ENCODE measurements around the gene USP17L15.
"Not testable (repeated sequence)": the region's sequence is repeated elsewhere in the genome, so short reads cannot be mapped to it uniquely, and the experiment has no call there.

USP17L15 gene

GRCh38 chr4:9234085-9234484 lies at the start of gene USP17L15:
Gene USP17L15 (plus strand): TSS chr4:9234385. CDS start chr4:9234385, 0 bp downstream.
- not testable (repeated sequence) for DNase-seq

DNA sequence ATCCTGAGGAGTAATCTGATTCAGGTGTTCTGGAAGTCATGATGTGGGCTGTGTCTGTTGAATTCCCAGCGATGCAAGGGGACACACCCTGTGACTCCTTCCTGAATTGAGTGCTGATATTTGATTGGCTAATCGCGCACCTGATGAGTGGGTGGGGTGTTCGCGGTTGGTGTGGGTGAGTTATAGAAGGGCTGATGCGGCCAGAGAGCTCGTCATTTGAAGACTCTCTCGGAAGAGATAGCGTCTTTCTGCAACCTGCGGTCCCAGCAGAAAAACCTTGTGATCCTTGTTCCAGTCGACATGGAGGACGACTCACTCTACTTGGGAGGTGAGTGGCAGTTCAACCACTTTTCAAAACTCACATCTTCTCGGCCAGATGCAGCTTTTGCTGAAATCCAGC lies 23.8 kb upstream of the USP17L15 start, which contains the start of gene USP17L10:
TSS of gene USP17L10 (plus strand) at position 301 of the 400 bp plus-strand sequence. CDS start at position 301, 0 bp downstream.
- DNase-seq, result not testable (repeated sequence)

- not testable (repeated sequence) for DNase-seq
Observed at GRCh38 chr4:9214701-9215100, 19.5 kb upstream of the USP17L15 start.

GRCh38 chr4:9215105-9215504 lies 19.1 kb upstream of the USP17L15 start, which contains the start of gene USP17L11:
Gene USP17L11 (plus strand): TSS chr4:9215405. CDS start chr4:9215405, 0 bp downstream.
- not testable (repeated sequence) for DNase-seq

DNA sequence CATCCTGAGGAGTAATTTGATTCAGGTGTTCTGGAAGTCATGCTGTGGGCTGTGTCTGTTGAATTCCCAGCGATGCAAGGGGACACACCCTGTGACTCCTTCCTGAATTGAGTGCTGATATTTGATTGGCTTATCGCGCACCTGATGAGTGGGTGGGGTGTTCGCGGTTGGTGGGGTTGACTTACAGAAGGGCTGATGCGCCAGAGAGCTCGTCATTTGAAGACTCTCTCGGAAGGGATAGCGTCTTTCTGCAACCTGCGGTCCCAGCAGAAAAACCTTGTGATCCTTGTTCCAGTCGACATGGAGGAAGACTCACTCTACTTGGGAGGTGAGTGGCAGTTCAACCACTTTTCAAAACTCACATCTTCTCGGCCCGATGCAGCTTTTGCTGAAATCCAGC lies 14.3 kb upstream of the USP17L15 start, which contains the start of gene USP17L12:
TSS of gene USP17L12 (plus strand) at position 301 of the 400 bp plus-strand sequence. CDS start at position 301, 0 bp downstream.
- DNase-seq, result not testable (repeated sequence)

DNA sequence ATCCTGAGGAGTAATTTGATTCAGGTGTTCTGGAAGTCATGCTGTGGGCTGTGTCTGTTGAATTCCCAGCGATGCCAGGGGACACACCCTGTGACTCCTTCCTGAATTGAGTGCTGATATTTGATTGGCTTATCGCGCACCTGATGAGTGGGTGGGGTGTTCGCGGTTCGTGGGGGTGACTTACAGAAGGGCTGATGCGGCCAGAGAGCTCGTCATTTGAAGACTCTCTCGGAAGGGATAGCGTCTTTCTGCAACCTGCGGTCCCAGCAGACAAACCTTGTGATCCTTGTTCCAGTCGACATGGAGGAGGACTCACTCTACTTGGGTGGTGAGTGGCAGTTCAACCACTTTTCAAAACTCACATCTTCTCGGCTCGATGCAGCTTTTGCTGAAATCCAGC lies 9.6 kb upstream of the USP17L15 start, which contains the start of gene USP17L13:
TSS of gene USP17L13 (plus strand) at position 301 of the 400 bp plus-strand sequence. CDS start at position 301, 0 bp downstream.
- DNase-seq, result not testable (repeated sequence)

- not testable (repeated sequence) for DNase-seq
Observed at GRCh38 chr4:9230249-9230648, 3.9 kb upstream of the USP17L15 start.

DNA sequence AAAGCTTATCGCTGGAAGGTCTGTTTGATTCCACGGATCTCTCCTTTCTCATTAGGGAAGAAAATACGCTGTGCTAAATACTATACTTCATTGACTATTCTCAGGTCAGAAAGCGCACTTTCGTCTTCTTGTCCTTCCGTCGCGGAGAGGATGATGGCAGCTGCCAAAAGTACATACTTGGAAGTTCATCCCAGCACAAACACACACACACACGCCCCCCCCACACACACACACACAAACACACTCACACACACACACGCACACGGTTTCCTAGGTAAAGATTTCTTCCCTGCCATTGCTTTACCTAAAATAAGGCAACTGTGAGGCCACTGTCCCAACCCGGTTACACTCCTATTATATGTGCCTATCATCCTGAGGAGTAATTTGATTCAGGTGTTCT lies 4.3 kb downstream of the USP17L15 start:
- not testable (repeated sequence) for DNase-seq

- not testable (repeated sequence) for DNase-seq
Observed at GRCh38 chr4:9243579-9243978, 9.4 kb downstream of the USP17L15 start, which contains the start of gene USP17L17. Gene USP17L17 (plus strand): TSS chr4:9243879. CDS start chr4:9243879, 0 bp downstream.

- not testable (repeated sequence) for DNase-seq
Observed at GRCh38 chr4:9247953-9248680, 13.9 kb downstream of the USP17L15 start, which contains the start of gene USP17L18. Gene USP17L18 (plus strand): TSS chr4:9248630. CDS start chr4:9248630, 0 bp downstream.

DNA sequence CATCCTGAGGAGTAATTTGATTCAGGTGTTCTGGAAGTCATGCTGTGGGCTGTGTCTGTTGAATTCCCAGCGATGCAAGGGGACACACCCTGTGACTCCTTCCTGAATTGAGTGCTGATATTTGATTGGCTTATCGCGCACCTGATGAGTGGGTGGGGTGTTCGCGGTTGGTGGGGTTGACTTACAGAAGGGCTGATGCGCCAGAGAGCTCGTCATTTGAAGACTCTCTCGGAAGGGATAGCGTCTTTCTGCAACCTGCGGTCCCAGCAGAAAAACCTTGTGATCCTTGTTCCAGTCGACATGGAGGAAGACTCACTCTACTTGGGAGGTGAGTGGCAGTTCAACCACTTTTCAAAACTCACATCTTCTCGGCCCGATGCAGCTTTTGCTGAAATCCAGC lies 18.9 kb downstream of the USP17L15 start, which contains the start of gene USP17L19:
TSS of gene USP17L19 (plus strand) at position 301 of the 400 bp plus-strand sequence. CDS start at position 301, 0 bp downstream.
- not testable (repeated sequence) for DNase-seq

- DNase-seq, result not testable (repeated sequence)
Observed at GRCh38 chr4:9257824-9258223, 23.6 kb downstream of the USP17L15 start, which contains the start of gene USP17L20. Gene USP17L20 (plus strand): TSS chr4:9258124. CDS start chr4:9258124, 0 bp downstream.

- DNase-seq, result not testable (repeated sequence)
Observed at GRCh38 chr4:9262572-9262971, 28.4 kb downstream of the USP17L15 start, which contains the start of gene USP17L21. Gene USP17L21 (plus strand): TSS chr4:9262872. CDS start chr4:9262872, 0 bp downstream.

DNA sequence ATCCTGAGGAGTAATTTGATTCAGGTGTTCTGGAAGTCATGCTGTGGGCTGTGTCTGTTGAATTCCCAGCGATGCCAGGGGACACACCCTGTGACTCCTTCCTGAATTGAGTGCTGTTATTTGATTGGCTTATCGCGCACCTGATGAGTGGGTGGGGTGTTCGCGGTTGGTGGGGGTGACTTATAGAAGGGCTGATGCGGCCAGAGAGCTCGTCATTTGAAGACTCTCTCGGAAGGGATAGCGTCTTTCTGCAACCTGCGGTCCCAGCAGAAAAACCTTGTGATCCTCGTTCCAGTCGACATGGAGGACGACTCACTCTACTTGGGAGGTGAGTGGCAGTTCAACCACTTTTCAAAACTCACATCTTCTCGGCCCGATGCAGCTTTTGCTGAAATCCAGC lies 33.1 kb downstream of the USP17L15 start, which contains the start of gene USP17L22:
TSS of gene USP17L22 (plus strand) at position 301 of the 400 bp plus-strand sequence. CDS start at position 301, 0 bp downstream.
- not testable (repeated sequence) for DNase-seq

GRCh38 chr4:9271719-9272118 lies 37.5 kb downstream of the USP17L15 start:
- DNase-seq, result not testable (repeated sequence)

Data from fibroblast of upper back skin (primary cell).